ENCODE results near the gene QSOX2. TPM values are rescaled to one million over a fixed set of nuclear protein-coding genes. Genes with fewer than 3 reads are reported as not detected.

The QSOX2 gene, protein sequence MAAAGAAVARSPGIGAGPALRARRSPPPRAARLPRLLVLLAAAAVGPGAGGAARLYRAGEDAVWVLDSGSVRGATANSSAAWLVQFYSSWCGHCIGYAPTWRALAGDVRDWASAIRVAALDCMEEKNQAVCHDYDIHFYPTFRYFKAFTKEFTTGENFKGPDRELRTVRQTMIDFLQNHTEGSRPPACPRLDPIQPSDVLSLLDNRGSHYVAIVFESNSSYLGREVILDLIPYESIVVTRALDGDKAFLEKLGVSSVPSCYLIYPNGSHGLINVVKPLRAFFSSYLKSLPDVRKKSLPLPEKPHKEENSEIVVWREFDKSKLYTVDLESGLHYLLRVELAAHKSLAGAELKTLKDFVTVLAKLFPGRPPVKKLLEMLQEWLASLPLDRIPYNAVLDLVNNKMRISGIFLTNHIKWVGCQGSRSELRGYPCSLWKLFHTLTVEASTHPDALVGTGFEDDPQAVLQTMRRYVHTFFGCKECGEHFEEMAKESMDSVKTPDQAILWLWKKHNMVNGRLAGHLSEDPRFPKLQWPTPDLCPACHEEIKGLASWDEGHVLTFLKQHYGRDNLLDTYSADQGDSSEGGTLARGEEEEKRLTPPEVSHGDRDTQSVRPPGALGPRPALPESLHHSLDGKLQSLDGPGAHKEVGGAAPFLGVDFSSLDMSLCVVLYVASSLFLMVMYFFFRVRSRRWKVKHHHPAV
- 10 to 100 TPM in 1 of 2 donors, 1 to 10 TPM in 1; 4.9 to 12.0 TPM for total RNA-seq

GRCh38 chr9:136245219-136246150 lies at the start of gene QSOX2:
Gene QSOX2 (minus strand): TSS chr9:136245812. CDS start chr9:136245803, 9 bp downstream.
- Histone ChIP-seq H3K36me3 (no peaks in the 10 kb centered on the region), H3K27me3 (peaks cover 3% of the 10 kb centered on the region), H3K4me3 (peak within 1 kb of the TSS; percentile 81), H3K9me3 (no peaks in the 10 kb centered on the region), H3K9ac (ENCODE audit: low read depth in 2 of 2, low read length in 2 of 2) (peak within 1 kb of the TSS in 1 of 2 donors; percentile 66), H3K4me1 (no peaks in the 10 kb centered on the region), H3K27ac (no peak within 1 kb of the TSS)
- TF ChIP-seq, protein P1, sequence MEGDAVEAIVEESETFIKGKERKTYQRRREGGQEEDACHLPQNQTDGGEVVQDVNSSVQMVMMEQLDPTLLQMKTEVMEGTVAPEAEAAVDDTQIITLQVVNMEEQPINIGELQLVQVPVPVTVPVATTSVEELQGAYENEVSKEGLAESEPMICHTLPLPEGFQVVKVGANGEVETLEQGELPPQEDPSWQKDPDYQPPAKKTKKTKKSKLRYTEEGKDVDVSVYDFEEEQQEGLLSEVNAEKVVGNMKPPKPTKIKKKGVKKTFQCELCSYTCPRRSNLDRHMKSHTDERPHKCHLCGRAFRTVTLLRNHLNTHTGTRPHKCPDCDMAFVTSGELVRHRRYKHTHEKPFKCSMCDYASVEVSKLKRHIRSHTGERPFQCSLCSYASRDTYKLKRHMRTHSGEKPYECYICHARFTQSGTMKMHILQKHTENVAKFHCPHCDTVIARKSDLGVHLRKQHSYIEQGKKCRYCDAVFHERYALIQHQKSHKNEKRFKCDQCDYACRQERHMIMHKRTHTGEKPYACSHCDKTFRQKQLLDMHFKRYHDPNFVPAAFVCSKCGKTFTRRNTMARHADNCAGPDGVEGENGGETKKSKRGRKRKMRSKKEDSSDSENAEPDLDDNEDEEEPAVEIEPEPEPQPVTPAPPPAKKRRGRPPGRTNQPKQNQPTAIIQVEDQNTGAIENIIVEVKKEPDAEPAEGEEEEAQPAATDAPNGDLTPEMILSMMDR (IDR thresholded peaks at IDR 0.05), result no peak
- intact Hi-C loops (cut with DNase I), result no loop called here
- DNase-seq, result peak; percentile 82

- Histone ChIP-seq H3K4me3 (no peak overlapping the region), H3K27ac (no peak overlapping the region), H3K9me3 (no peaks in the 10 kb centered on the region), H3K4me1 (peaks cover 6% of the 10 kb centered on the region), H3K36me3 (no peaks in the 10 kb centered on the region), H3K9ac (ENCODE audit: low read depth in 2 of 2, low read length in 2 of 2) (no peak overlapping the region), H3K27me3 (no peaks in the 10 kb centered on the region)
- TF ChIP-seq, protein P1 (IDR thresholded peaks at IDR 0.05), result no peak
- intact Hi-C loops (cut with DNase I), result no loop called here
- no peak for DNase-seq
These were observed 49.4 kb upstream of the QSOX2 start for GRCh38 chr9:136295055-136295454.

- no peak for DNase-seq
- H3K27ac ChIP-seq, result no peak overlapping the region
- intact Hi-C loops (cut with DNase I), result no loop called here
- no peak overlapping the region for H3K9ac ChIP-seq (ENCODE audit: low read depth in 2 of 2, low read length in 2 of 2)
- no peaks in the 10 kb centered on the region for H3K36me3 ChIP-seq
- no peaks in the 10 kb centered on the region for H3K27me3 ChIP-seq
- H3K9me3 ChIP-seq, result no peaks in the 10 kb centered on the region
- no peak overlapping the region for H3K4me3 ChIP-seq
- TF ChIP-seq, protein P1 (IDR thresholded peaks at IDR 0.05), result no peak
- H3K4me1 ChIP-seq, result peaks cover 6% of the 10 kb centered on the region
These were observed 48.8 kb upstream of the QSOX2 start for GRCh38 chr9:136294437-136294836.

- intact Hi-C loops (cut with DNase I), result no loop called here
- Histone ChIP-seq H3K9me3 (no peaks in the 10 kb centered on the region), H3K36me3 (no peaks in the 10 kb centered on the region), H3K4me3 (no peak overlapping the region), H3K4me1 (peaks cover 6% of the 10 kb centered on the region), H3K27ac (no peak overlapping the region), H3K9ac (ENCODE audit: low read depth in 2 of 2, low read length in 2 of 2) (no peak overlapping the region), H3K27me3 (no peaks in the 10 kb centered on the region)
- DNase-seq, result no peak
- TF ChIP-seq, protein P1 (IDR thresholded peaks at IDR 0.05), result no peak
These were observed 48.0 kb upstream of the QSOX2 start for GRCh38 chr9:136293476-136294077.

Data from colonic mucosa (tissue), 4 donors.